Subcutaneous abdominal adipose tissue (tissue), 5 donors: ENCODE results near the gene TOPORS.

Experiments
- H3K27ac ChIP-seq: one replicate; pipeline ENCODE4 v1.7.0; 2013; ENCODE audit warnings: low read depth, mild to moderate bottlenecking, inconsistent platforms, low read length, moderate library complexity
- H3K27me3 ChIP-seq, 5 donors: one replicate each; pipeline ENCODE4 v1.7.0; 2013; ENCODE audit warnings: low read length in 5 of 5, inconsistent platforms in 1 of 5; ENCODE audit not compliant: control insufficient read depth in 5 of 5, insufficient read depth in 4 of 5
- H3K36me3 ChIP-seq, 5 donors: one replicate each; pipeline ENCODE4 v1.7.0; 2013; ENCODE audit warnings: low read length in 5 of 5; ENCODE audit not compliant: control insufficient read depth in 5 of 5, insufficient read depth in 5 of 5
- H3K4me1 ChIP-seq, 5 donors: one replicate each; pipeline ENCODE4 v1.7.0; 2013; ENCODE audit warnings: low read length in 5 of 5, mild to moderate bottlenecking in 3 of 5, moderate library complexity in 1 of 5; ENCODE audit not compliant: control insufficient read depth in 5 of 5, insufficient read depth in 5 of 5
- H3K4me3 ChIP-seq, 5 donors: one replicate each; pipeline ENCODE4 v1.7.0; 2013; ENCODE audit warnings: low read length in 5 of 5, low read depth in 1 of 5
- H3K9ac ChIP-seq, 5 donors: one replicate each; pipeline ENCODE4 v1.7.0; 2013; ENCODE audit warnings: low read length in 5 of 5, mild to moderate bottlenecking in 4 of 5, moderate library complexity in 3 of 5
- H3K9me3 ChIP-seq, 5 donors: one replicate each; pipeline ENCODE4 v1.7.0; 2013; ENCODE audit warnings: low read length in 5 of 5; ENCODE audit not compliant: control insufficient read depth in 5 of 5
- donor health status: healthy.
- donor health status: healthy.
- donor health status: healthy.
- donor health status: healthy.
- donor health status: healthy.

TOPORS gene

DNA sequence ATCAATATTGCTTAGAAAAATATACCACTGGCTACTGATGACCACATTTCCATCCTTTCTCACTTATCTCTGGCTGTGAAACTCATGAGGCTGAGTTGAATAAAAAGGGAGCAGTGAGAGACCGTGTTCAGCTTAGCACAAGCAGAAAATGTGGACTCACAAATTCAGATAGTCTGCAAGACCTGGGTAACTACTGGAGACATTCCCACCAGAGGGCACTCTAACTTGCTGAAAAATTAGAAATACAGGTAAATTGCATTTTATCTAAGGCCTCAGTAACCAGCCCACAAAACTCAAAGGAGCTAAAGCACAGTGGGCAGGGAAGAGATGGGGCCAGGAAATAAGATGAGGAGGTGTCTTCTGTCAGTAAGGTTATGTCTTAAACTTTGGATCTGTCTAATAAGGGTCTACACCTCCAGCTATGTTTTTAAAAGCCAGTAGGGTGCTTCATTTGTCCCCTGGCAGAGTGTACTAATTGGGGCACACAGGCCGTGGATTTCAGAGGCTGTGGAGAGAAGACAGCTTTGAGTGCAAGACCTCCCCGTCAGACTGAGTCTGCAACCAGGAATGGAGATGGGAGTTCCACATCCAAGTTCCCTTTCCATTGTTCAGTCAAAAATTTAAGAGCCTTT is 29.2 kb upstream of the TOPORS start:
- no peak overlapping the region for H3K9ac ChIP-seq
- no peak overlapping the region for H3K27ac ChIP-seq
- no peaks in the 10 kb centered on the region for H3K36me3 ChIP-seq
- H3K27me3 ChIP-seq = peaks cover 0 to 3% (median 0%) of the 10 kb centered on the region in 5 donors
- no peaks in the 10 kb centered on the region for H3K9me3 ChIP-seq
- peaks cover 0 to 4% (median 0%) of the 10 kb centered on the region in 5 donors for H3K4me1 ChIP-seq
- no peak overlapping the region for H3K4me3 ChIP-seq

DNA sequence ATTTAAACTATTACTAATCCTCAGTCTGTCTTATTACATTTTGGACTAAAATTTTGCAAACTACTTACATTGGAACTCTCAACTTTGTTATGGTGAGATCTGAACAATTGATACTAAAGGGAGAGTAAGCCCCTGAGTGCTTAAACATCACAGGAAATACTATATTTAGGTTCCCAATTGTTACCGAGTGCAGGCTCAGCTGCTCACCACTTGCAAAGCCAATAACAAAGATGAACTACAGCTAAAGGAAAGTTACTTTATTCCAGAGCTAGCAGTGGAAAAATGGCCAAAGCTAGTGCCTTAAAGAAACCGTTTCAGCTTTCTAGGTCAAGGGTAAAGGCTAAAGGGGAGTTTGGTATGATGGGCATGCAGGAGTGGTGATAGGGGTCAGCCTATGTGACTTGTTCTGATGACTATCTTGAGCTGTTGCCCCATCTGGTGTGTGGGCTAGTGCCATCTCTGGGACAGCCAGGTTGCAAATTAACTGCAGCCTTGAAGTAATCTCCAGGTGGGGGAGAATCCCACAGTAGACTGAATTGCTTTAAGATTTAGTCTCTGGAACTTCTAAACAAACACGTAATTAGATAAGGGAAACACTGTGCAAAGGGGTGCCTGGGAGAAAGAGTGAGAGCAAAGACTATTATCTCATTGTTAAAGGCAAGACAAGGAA is 28.4 kb upstream of the TOPORS start:
- no peaks in the 10 kb centered on the region for H3K36me3 ChIP-seq
- H3K9ac ChIP-seq = no peak overlapping the region
- peaks cover 0 to 2% (median 0%) of the 10 kb centered on the region in 5 donors for H3K27me3 ChIP-seq
- no peak overlapping the region for H3K4me3 ChIP-seq
- H3K27ac ChIP-seq = no peak overlapping the region
- H3K4me1 ChIP-seq = peaks cover 0 to 4% (median 0%) of the 10 kb centered on the region in 5 donors
- H3K9me3 ChIP-seq = no peaks in the 10 kb centered on the region

GRCh38 chr9:32579706-32580331 is 27.4 kb upstream of the TOPORS start:
- H3K4me3 ChIP-seq = no peak overlapping the region
- H3K4me1 ChIP-seq = peaks cover 0 to 4% (median 0%) of the 10 kb centered on the region in 5 donors

DNA sequence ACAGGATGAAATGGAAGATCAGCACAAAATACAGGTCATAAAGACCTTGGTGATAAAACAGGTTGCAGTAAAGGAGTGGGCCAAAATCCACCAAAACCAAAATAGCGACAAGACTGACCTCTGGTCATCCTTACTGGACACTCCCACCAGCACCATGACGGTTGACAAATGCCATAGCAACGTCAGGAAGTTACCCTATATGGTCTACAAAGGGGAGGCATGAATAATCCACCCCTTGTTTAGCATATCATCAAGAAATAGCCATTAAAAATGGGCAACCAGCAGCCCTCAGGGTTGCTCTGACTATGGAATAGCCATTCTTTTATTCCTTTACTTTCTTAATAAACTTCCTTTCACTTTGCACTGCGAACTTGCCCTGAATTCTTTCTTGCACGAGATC is 26.6 kb upstream of the TOPORS start:
- H3K27me3 ChIP-seq = no peaks in the 10 kb centered on the region
- no peaks in the 10 kb centered on the region for H3K36me3 ChIP-seq
- H3K4me1 ChIP-seq = peaks cover 0 to 4% (median 0%) of the 10 kb centered on the region in 5 donors
- no peak overlapping the region for H3K27ac ChIP-seq
- no peaks in the 10 kb centered on the region for H3K9me3 ChIP-seq
- H3K9ac ChIP-seq = no peak overlapping the region
- H3K4me3 ChIP-seq = peak overlapping the region in 1 of 5 donors; percentile 8

More at GRCh38 chr9:32579706-32580331, 27.4 kb upstream of the TOPORS start:
- Histone ChIP-seq H3K9ac (no peak overlapping the region), H3K9me3 (no peaks in the 10 kb centered on the region), H3K27me3 (no peaks in the 10 kb centered on the region), H3K27ac (no peak overlapping the region), H3K36me3 (no peaks in the 10 kb centered on the region)

DNA sequence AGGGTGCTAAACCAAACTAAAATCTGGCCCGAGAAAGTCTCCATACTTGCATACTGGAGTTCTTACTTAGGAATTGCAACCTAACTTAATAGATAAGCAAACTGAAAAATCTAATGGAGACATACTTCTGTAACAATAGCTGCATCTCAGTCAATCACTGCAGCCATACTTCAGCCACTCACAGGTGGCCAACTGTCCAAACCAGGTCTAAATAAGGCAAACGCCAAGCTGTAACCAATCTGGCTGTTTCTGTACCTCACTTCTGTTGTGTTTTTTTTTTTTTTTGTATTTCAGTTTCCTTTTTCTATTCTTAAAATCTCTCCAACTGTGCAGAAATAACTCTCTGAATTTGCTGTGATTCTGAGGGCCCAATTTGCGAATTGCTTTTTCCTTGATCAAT is 24.9 kb upstream of the TOPORS start:
- Histone ChIP-seq H3K4me1 (peaks cover 0 to 19% (median 10%) of the 10 kb centered on the region in 5 donors), H3K9me3 (no peaks in the 10 kb centered on the region), H3K27ac (no peak overlapping the region), H3K27me3 (no peaks in the 10 kb centered on the region), H3K36me3 (no peaks in the 10 kb centered on the region), H3K4me3 (no peak overlapping the region), H3K9ac (no peak overlapping the region)

DNA sequence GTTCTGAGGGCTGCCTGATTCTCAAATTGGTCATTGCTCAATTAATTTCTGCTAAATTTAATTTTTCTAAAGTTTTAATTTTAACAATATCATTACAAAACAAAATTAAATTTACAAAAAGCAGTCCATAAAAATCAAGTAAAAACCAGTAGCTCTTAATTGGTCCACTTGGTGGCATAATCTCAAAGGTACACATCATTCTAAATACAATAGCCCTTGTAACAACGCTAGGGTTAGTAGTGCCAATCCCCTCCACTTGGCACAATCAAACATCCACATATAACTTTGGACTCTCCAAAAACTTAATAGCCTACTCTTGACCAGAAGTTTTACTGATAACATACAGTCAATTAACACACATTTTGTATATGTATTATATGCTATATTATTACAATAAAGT is 22.5 kb upstream of the TOPORS start:
- H3K4me3 ChIP-seq = no peak overlapping the region
- H3K27me3 ChIP-seq = no peaks in the 10 kb centered on the region
- peaks cover 0 to 4% (median 2%) of the 10 kb centered on the region in 5 donors for H3K36me3 ChIP-seq
- no peak overlapping the region for H3K9ac ChIP-seq
- H3K9me3 ChIP-seq = no peaks in the 10 kb centered on the region
- no peak overlapping the region for H3K27ac ChIP-seq
- peaks cover 2 to 34% (median 22%) of the 10 kb centered on the region in 5 donors for H3K4me1 ChIP-seq

DNA sequence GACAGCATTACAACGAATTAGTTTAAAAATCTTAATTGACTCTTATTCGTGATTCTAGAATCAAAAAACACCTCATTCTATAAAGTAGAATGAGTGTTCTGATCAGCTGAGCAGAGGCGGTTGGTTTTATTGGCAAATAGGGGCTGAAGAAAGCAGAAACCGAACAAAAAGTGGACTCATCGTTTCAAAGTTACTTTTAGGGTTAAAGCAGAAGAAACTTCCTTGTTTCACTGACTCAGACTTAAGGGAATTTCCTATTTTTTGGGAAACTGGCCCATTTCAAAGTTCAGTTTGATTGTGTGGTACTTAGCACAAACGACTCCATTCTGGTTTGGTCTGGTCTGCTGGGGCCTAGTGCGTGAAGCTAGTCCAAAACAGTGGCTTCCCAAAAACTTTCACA is 21.4 kb upstream of the TOPORS start:
- Histone ChIP-seq H3K9ac (peak overlapping the region in 3 of 5 donors; percentile 79 to 90 (median 87)), H3K9me3 (no peaks in the 10 kb centered on the region), H3K27ac (peak overlapping the region; percentile 88), H3K27me3 (no peaks in the 10 kb centered on the region), H3K4me1 (peaks cover 2 to 30% (median 20%) of the 10 kb centered on the region in 5 donors), H3K36me3 (peaks cover 0 to 6% (median 2%) of the 10 kb centered on the region in 5 donors), H3K4me3 (peak overlapping the region in 2 of 5 donors; percentile 92 to 97)

DNA sequence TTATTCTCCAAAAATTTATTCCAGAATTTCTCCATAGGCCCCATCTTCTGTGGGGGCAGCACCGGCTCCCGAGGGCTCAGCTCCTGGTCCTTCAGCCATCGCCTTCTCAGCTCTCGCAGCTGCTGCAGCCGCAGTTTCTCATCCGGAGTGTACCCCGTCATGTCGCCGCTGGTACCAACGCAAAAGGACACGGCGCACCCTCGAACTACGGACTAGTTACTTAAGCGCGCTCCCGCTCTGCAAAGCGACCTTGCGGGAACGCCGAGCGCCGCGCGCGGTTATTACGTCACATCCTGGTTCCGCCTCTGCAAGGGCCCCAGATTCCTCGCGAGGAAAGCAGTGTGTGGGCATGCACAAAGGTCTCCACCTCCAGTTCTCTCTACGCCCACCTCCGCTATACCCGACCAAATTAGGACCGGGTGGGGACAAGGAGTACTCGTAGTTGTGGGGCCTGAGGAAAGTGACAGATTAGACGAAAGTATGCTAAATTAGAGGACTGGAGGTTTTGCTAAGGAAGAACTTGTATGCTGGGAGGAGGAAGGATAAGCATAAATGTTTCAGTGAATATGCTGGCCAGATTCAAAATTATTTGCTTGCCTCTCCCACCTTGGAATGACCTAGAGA is 20.6 kb upstream of the TOPORS start, which contains the start of gene NDUFB6:
NDUFB6 (minus strand) TSS at position 260 of the 624 bp plus-strand sequence; CDS start at position 161, 99 bp downstream.
- Histone ChIP-seq H3K4me1 (peaks cover 2 to 30% (median 20%) of the 10 kb centered on the region in 5 donors), H3K9ac (peak within 1 kb of the TSS; percentile 87 to 92 (median 89)), H3K27ac (peak within 1 kb of the TSS; percentile 88), H3K27me3 (no peaks in the 10 kb centered on the region), H3K9me3 (no peaks in the 10 kb centered on the region), H3K36me3 (peaks cover 0 to 9% (median 6%) of the 10 kb centered on the region in 5 donors), H3K4me3 (peak within 1 kb of the TSS; percentile 92 to 99 (median 97))

- Histone ChIP-seq H3K36me3 (peaks cover 0 to 17% (median 8%) of the 10 kb centered on the region in 5 donors), H3K27me3 (no peaks in the 10 kb centered on the region), H3K4me3 (peak overlapping the region; percentile 92 to 99 (median 97)), H3K4me1 (peaks cover 2 to 30% (median 20%) of the 10 kb centered on the region in 5 donors), H3K9me3 (no peaks in the 10 kb centered on the region), H3K27ac (peak overlapping the region; percentile 88), H3K9ac (peak overlapping the region; percentile 87 to 92 (median 89))
Observed at GRCh38 chr9:32571969-32572899, 19.8 kb upstream of the TOPORS start.
